Coronary artery (tissue), 2 donors: Measurements from ENCODE around the gene PPT2.

Experiments
- DNase-seq: peaks from one replicate; pipeline ENCODE4 v3.0.0-alpha.2; 2017; ENCODE audit warnings: low spot score
- H3K27ac ChIP-seq, 2 donors: fragments of 200-600 bp; sonication (generic); one replicate each; pipeline ENCODE4 v1.5.1; 2016 to 2019
- H3K4me3 ChIP-seq: fragments of 200-600 bp; sonication (generic); 2 replicates; pipeline ENCODE4 v1.5.1; 2016; ENCODE audit warnings: mild to moderate bottlenecking, moderate library complexity
- TF ChIP-seq, protein P1 (sequence below): fragments of 200-600 bp; sonication (generic); IDR thresholded peaks from one replicate; pipeline ENCODE4 v1.5.1; 2019; ENCODE audit warnings: antibody characterized with exemption

The PPT2 gene, protein sequence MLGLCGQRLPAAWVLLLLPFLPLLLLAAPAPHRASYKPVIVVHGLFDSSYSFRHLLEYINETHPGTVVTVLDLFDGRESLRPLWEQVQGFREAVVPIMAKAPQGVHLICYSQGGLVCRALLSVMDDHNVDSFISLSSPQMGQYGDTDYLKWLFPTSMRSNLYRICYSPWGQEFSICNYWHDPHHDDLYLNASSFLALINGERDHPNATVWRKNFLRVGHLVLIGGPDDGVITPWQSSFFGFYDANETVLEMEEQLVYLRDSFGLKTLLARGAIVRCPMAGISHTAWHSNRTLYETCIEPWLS

DNA sequence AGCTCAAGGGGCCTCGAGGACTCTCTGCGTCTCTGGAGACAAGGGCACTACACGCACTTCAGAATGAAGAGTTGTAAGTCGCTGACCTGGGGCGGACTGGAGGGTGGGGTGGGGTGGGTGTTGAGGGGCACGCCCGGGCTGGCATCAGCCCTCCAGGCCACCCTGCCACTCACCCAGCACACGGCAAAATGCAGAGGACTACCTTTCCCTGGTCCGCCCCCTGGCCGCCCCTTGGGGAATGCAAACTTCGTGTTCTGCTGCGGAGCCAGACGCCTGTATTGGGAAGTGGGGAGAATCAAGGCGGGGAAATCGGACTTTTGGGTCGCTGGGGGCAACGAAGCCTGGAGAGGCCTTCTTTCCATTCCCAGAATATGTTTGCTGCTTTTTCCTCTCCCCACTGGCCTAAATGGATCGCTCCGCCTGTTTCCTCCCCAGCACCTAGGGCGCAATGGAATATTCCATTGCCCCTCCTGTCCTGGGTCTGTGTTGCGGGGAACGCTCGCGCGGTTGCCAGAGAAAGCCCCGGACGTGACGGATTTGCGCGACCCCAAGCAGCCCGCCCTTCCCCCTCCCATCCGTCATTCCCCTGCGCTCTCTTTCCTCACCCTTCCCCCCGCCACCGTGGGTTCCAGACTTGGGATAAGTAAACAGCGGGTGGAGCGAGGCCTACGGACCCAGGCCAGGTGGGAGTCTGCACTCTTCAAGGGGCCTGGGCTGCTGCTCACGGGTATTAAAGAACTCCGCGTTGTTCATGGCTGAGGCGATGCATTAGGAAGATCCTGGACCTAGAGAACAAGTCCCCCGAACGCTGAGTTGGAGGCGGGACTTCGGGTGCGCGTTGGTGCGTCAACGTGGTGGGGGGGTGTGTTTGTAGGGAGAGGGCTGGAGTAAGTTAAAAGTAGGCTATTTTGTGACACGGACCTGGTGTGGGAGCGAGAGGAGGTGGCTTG lies at the start of gene PPT2:
PPT2 (plus strand) TSS at position 578 of the 950 bp plus-strand sequence. CDS start 454 bp downstream, outside the sequence.
- peak within 1 kb of the TSS; percentile 88 to 93 for H3K27ac ChIP-seq
- TF ChIP-seq, protein P1, sequence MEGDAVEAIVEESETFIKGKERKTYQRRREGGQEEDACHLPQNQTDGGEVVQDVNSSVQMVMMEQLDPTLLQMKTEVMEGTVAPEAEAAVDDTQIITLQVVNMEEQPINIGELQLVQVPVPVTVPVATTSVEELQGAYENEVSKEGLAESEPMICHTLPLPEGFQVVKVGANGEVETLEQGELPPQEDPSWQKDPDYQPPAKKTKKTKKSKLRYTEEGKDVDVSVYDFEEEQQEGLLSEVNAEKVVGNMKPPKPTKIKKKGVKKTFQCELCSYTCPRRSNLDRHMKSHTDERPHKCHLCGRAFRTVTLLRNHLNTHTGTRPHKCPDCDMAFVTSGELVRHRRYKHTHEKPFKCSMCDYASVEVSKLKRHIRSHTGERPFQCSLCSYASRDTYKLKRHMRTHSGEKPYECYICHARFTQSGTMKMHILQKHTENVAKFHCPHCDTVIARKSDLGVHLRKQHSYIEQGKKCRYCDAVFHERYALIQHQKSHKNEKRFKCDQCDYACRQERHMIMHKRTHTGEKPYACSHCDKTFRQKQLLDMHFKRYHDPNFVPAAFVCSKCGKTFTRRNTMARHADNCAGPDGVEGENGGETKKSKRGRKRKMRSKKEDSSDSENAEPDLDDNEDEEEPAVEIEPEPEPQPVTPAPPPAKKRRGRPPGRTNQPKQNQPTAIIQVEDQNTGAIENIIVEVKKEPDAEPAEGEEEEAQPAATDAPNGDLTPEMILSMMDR = no peak
- H3K4me3 ChIP-seq = peak within 1 kb of the TSS; percentile 97
- peak; percentile 96 for DNase-seq

DNA sequence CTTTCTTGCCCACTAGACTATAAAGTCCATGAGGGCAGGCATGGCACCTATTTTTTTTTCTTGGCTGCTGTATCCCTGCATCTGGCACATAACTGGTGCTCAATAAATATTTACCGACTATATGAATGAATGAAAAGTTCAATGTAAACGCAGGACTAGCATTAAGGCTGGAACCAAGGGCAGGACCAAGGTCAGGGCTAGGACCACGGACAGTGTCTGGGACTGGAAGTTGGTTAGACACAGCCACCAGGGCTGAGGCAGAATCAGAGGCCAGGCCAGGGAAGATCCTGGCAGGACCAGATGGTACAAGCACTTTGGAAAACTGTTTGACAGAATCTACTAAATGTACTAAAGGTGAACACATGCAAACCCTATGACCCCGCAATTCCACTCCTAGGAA lies 48.5 kb upstream of the PPT2 start:
- TF ChIP-seq, protein P1 = no peak
- Histone ChIP-seq H3K4me3 (no peak overlapping the region), H3K27ac (no peak overlapping the region)
- no peak for DNase-seq

DNA sequence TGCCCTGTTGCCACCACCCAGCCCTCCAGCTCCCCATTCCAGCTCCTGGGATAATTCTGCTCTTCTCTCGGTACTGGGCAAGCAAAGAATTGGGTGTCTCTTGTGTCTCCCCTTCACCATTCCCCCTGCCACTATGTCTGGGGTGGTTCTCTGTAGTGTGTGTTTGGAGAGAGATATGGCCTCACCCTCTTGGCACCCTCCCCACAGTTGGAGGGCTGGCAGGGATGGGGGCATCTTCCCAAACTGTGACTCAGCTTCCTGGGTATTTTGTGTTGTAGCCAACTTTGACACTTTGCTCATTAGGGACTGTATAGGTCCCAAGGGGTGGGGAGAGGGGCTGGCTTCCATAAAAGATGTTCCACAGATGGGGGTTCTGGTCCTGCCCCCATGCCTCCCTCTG lies 46.5 kb upstream of the PPT2 start:
- no peak for DNase-seq
- TF ChIP-seq, protein P1 = no peak
- Histone ChIP-seq H3K4me3 (peak overlapping the region; percentile 76), H3K27ac (peak overlapping the region; percentile 78 to 89)

DNA sequence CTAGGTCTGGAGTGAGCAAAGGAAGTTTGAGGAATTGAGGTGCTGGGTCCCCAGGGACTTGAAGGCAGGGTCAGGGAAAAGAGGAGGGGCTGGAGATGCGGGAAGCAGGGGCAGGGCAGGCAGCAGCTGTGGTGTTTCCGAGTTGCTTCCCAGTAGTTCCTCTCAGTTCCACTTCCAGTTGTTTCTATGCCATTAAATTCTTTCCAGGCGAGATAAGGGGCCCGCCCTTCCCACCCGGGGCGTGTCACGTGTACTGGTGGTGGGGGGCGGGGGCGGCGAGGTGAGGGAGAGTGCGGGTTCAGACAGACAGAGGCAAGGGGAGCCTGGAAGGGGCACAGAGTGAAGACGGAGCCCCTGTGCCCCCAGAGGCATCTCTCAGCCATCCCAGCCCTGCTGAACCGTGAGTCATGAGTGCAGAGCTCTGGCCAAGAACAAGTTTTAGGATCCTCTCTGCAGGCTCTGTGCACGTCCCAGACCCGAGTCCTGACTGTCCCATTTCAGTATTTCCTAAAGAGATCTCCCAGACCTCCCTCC lies 45.8 kb upstream of the PPT2 start:
- Histone ChIP-seq H3K27ac (peak overlapping the region; percentile 78 to 89), H3K4me3 (peak overlapping the region; percentile 76)
- TF ChIP-seq, protein P1 = no peak
- peak; percentile 89 for DNase-seq

DNA sequence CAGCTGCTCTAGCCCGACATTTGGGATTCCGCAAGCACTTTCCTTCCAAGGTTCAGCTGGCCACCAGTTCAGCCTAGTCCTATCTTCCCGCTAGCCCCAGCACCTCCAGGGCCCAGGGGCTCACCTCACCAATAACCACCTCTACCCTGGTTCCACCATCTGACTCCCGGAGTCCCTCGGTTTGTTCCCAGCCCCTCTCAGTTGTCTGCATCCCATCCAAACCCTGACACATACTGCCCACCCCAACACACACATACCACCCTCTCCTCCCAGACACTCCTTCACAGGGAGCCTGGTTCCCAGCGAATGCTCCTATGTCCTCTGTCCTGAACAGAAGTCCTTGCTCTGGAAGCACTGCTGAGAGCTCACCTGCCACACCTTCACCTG lies 45.2 kb upstream of the PPT2 start:
- Histone ChIP-seq H3K4me3 (peak overlapping the region; percentile 76), H3K27ac (peak overlapping the region; percentile 78 to 89)
- no peak for DNase-seq
- TF ChIP-seq, protein P1 = no peak

DNA sequence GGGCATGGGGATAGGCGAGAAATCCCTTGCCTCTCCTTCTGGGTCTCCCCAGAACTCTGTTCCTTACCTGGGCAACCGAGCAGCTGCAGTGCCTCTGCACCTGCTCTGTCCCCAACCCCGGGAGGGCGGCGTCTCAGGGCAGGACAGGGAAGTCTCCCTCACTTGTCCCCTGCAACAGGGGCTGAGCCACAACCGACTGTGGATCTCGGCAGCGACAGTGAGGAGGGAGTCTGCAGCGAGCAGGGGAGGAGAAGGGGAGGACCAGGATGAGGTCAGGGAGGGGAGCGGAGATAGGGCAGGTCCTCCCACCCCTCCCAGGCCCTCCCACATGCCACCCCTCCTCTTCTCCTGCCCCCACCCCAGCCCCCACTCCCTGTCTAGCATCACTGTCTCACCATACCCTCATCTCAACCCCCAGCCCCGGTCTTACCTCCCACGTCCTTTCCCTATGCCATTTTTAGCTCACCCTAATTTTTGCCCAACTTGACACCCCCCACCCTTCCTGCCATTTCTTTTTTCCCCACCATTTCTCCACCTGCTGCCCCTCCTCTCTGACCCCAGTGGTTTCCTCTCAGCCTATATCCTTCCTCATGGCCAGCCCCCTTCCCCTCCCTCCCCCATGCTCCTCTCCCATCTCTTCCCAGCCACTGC lies 44.7 kb upstream of the PPT2 start, which contains the start of gene TNXB:
TNXB (minus strand) TSS at position 225 of the 651 bp plus-strand sequence. CDS start 11,140 bp downstream, outside the sequence.
- Histone ChIP-seq H3K27ac (peak within 1 kb of the TSS; percentile 78 to 89), H3K4me3 (peak within 1 kb of the TSS; percentile 76)
- DNase-seq = no peak
- TF ChIP-seq, protein P1 = no peak
